Sigmoid colon (tissue), 4 donors: ENCODE measurements around the gene TCAF1.

Experiments used
- CTCF ChIP-seq, 4 experiments: fragments of 450-650 bp in 3 of 4; fragments of 200-600 bp in 1 of 4; IDR thresholded peaks; one replicate each; pipeline ENCODE4 v1.5.1; 2016 to 2019; ENCODE audit warnings: antibody characterized with exemption in 4 of 4, mild to moderate bottlenecking in 3 of 4, moderate library complexity in 2 of 4
- POLR2A ChIP-seq, 2 donors: fragments of 450-650 bp; IDR thresholded peaks; one replicate each; pipeline ENCODE4 v1.6.1; 2016; ENCODE audit warnings: antibody characterized with exemption in 2 of 2, mild to moderate bottlenecking in 2 of 2, moderate library complexity in 2 of 2
- POLR2AphosphoS5 ChIP-seq, 4 donors: sonication (generic); formaldehyde crosslinking; IDR thresholded peaks; one replicate each; pipeline ENCODE4 v1.6.1; 2017; ENCODE audit warnings: antibody characterized with exemption in 4 of 4

DNA sequence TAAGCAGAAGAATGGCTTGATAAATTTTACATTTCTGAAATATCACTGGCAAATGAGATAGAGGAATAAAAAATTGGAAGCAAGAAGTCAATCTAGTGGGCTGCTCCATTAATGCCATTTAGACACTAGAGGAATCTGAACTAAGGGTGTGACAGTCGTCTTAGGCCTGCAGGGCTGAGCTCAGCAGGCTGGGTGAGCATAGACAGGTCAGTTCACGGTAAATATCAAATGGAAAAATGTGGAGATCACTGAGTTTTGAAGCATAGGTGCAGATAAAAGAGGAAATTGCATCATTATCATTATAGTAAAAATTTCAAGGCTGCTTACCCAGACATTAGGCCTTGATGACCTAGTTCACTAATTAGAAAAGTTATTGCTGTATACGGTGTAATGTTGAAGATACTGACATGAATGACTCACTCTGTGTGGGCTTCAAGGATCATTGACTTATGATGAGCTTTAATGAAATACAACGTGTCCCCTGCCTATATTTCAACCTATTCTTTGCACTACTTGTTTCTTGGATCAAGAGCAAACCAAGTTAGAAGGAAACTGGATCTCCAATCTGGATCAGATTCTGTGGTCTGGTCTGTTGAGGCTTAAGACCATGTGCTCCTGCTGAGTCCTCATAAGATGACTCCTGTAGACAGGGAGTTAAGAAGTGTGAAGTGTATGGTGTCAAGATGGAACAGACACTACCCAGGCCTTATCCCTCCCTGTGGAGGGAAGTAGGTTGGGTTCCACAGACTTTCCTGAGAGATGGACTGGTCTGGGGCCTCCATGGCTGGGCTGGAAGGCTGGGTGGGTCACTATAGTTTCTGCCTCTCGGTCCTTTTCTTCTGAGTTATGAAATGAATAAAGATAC, 36.6 kb upstream of the TCAF1 start:
- TF ChIP-seq POLR2A (IDR thresholded peaks at IDR 0.05) (no peak), CTCF (IDR thresholded peaks at IDR 0.05) (no peak), POLR2AphosphoS5 (IDR thresholded peaks at IDR 0.05) (no peak)
